Spleen (tissue), 11 donors: ENCODE data around the gene GALNT13. TPM values are rescaled to one million over a fixed set of nuclear protein-coding genes. Genes with fewer than 3 reads are reported as not detected.

ENCODE experiments used
- DNase-seq: peaks from one replicate; pipeline ENCODE4 v3.0.0-alpha.2; 2020
- H3K27ac ChIP-seq, 8 donors: fragments of 200-600 bp; sonication (generic) in 7 of 8; 1 replicate in 4 of 8; 2 replicates in 4 of 8; pipeline versions ENCODE4 v1.5.0 to v1.8.0; 2016 to 2021; ENCODE audit warnings: inconsistent platforms in 4 of 8, mild to moderate bottlenecking in 4 of 8, moderate library complexity in 1 of 8
- H3K27me3 ChIP-seq, 7 donors: fragments of 200-600 bp; sonication (generic) in 6 of 7; replicated peaks in 1 of 7; 1 replicate in 4 of 7; 2 replicates in 3 of 7; pipeline versions ENCODE4 v1.5.0 to v1.8.0; 2016 to 2021; ENCODE audit warnings: inconsistent platforms in 3 of 7, mild to moderate bottlenecking in 1 of 7
- H3K36me3 ChIP-seq, 6 donors: fragments of 200-600 bp; sonication (generic) in 5 of 6; 1 replicate in 4 of 6; 2 replicates in 2 of 6; pipeline versions ENCODE4 v1.5.0 to v1.8.0; 2016 to 2021; ENCODE audit warnings: inconsistent platforms in 2 of 6
- H3K4me1 ChIP-seq, 6 donors: fragments of 200-600 bp; sonication (generic) in 5 of 6; 1 replicate in 3 of 6; 2 replicates in 3 of 6; pipeline versions ENCODE4 v1.5.0 to v1.8.0; 2016 to 2021; ENCODE audit warnings: inconsistent platforms in 3 of 6
- H3K4me3 ChIP-seq, 8 donors: fragments of 200-600 bp; sonication (generic) in 7 of 8; 1 replicate in 4 of 8; 2 replicates in 4 of 8; pipeline versions ENCODE4 v1.5.0 to v1.8.0; 2016 to 2021; ENCODE audit warnings: inconsistent platforms in 4 of 8, mild to moderate bottlenecking in 4 of 8, moderate library complexity in 2 of 8
- H3K9me3 ChIP-seq, 8 donors: fragments of 200-600 bp; sonication (generic) in 7 of 8; 1 replicate in 4 of 8; 2 replicates in 4 of 8; pipeline versions ENCODE4 v1.5.0 to v1.8.0; 2016 to 2021; ENCODE audit warnings: inconsistent platforms in 4 of 8
- POLR2A ChIP-seq, 3 donors: fragments of 450-650 bp; IDR thresholded peaks; one replicate each; pipeline ENCODE4 v1.5.1; 2017; ENCODE audit warnings: antibody characterized with exemption in 3 of 3, mild to moderate bottlenecking in 1 of 3
- POLR2AphosphoS5 ChIP-seq, 3 donors: sonication (generic); formaldehyde crosslinking; IDR thresholded peaks; one replicate each; pipeline ENCODE4 v1.5.1; 2017; ENCODE audit warnings: antibody characterized with exemption in 3 of 3
- WGBS, 5 donors: extraction: QIAGEN DNeasy Blood & Tissue Kit in 3 of 5; methylation state at CpG; one replicate each; pipeline versions ENCODE4 v1.1.5 to v1.1.7; 2013 to 2018; 5-methylcytosine and 5-hydroxymethylcytosine counted together
- intact Hi-C: fragments of 100-400 bp; cut with DNase I; formaldehyde crosslinking; loops from one replicate; pipeline ENCODE4 v1.15.0; 2023; ENCODE audit warnings: low total_unique reads
- polyA plus RNA-seq, 3 donors: library from polyadenylated mRNA; stranded (reverse); fragments of 200-250 nt; gene quantifications; one replicate each; pipeline ENCODE4 v1.2.1, GENCODE V29; 2013
- total RNA-seq, 7 donors: library from RNA; depleted of rRNA in 3 of 7; stranded (reverse); fragments of >200 nt in 3 of 7; fragmentation: NEBNext Ultra II Directional in 4 of 7; extraction: Animal tissue kit (Norgen Biotek cat#: 25700) in 4 of 7; gene quantifications; one replicate each; pipeline versions ENCODE4 v1.1.0 to v1.2.1, GENCODE V29; 2016 to 2021
- TF ChIP-seq, protein P1 (sequence below), 11 experiments: fragments of 200-600 bp in 7 of 11; fragments of 450-650 bp in 4 of 11; sonication (generic) in 4 of 11; IDR thresholded peaks in 8 of 11; conservative IDR thresholded peaks in 3 of 11; 1 replicate in 7 of 11; 2 replicates in 4 of 11; pipeline versions ENCODE4 v1.4.0 to v1.8.0; 2016 to 2021; ENCODE audit warnings: antibody characterized with exemption in 11 of 11, inconsistent platforms in 4 of 11, mild to moderate bottlenecking in 1 of 11
- donor health status: healthy with polysubstance abuse.
- donor health status: DM: no; HTN: no; CAD: no; lungs with moderate emphysema.
- donor health status: DM: no; HTN: no; CAD: no.
- donor health status: Bipolar disorder and iron deficiency.
- donor health status: healthy.
- donor health status: DM: no; HTN: no; CAD: no.
- donor health status: DM: yes; HTN: yes; CAD: no.

Gene GALNT13
- total and polyA plus RNA-seq, 10 donors: 0.02 to 0.61 (median 0.11) TPM; not detected in 6

GRCh38 chr2:154291927-154292326, 420.2 kb downstream of the GALNT13 start:
- no peaks in the 10 kb centered on the region for H3K36me3 ChIP-seq
- TF ChIP-seq, protein P1, sequence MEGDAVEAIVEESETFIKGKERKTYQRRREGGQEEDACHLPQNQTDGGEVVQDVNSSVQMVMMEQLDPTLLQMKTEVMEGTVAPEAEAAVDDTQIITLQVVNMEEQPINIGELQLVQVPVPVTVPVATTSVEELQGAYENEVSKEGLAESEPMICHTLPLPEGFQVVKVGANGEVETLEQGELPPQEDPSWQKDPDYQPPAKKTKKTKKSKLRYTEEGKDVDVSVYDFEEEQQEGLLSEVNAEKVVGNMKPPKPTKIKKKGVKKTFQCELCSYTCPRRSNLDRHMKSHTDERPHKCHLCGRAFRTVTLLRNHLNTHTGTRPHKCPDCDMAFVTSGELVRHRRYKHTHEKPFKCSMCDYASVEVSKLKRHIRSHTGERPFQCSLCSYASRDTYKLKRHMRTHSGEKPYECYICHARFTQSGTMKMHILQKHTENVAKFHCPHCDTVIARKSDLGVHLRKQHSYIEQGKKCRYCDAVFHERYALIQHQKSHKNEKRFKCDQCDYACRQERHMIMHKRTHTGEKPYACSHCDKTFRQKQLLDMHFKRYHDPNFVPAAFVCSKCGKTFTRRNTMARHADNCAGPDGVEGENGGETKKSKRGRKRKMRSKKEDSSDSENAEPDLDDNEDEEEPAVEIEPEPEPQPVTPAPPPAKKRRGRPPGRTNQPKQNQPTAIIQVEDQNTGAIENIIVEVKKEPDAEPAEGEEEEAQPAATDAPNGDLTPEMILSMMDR (IDR thresholded peaks at IDR 0.05 in 8 of 11, conservative IDR thresholded peaks at IDR 0.05 in 3 of 11): no peak
- no peak for TF ChIP-seq POLR2A (IDR thresholded peaks at IDR 0.05)
- no peak for TF ChIP-seq POLR2AphosphoS5 (IDR thresholded peaks at IDR 0.05)
- DNase-seq: no peak
- intact Hi-C loops: no loop called here
- WGBS, 5 donors: 73 to 88% (median 82%) methylated on average over 3 of the region's 3 CpGs
- H3K27ac ChIP-seq: no peak overlapping the region
- no peaks in the 10 kb centered on the region for H3K4me1 ChIP-seq
- no peak overlapping the region for H3K4me3 ChIP-seq
- H3K27me3 ChIP-seq: no peaks in the 10 kb centered on the region
- H3K9me3 ChIP-seq: peaks cover 0 to 51% (median 23%) of the 10 kb centered on the region in 8 donors

DNA sequence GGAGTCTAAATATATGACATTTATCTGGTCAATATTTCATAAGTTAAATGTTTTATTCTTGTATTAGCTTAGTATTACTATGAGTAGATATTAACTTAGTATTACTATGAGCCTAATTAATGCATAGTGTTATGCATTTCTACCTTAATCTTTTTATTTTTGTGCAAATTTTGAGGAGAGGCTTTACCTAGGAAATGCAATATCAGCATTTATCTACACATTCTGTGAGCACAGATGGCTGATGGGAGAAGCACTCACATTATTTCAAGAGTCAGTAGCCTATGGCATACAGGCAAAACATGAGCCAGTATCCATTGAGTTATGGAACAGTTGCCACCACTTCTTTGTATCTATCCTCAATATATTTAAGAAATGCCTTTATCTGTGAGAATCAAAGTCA, 422.1 kb downstream of the GALNT13 start:
- Histone ChIP-seq H3K36me3 (no peaks in the 10 kb centered on the region), H3K27me3 (no peaks in the 10 kb centered on the region), H3K27ac (no peak overlapping the region), H3K4me3 (no peak overlapping the region), H3K9me3 (peaks cover 0 to 32% (median 15%) of the 10 kb centered on the region in 8 donors), H3K4me1 (no peaks in the 10 kb centered on the region)
- intact Hi-C loops: no loop called here
- no peak for DNase-seq
- TF ChIP-seq, protein P1 (IDR thresholded peaks at IDR 0.05 in 8 of 11, conservative IDR thresholded peaks at IDR 0.05 in 3 of 11): no peak
- TF ChIP-seq POLR2A (IDR thresholded peaks at IDR 0.05) (no peak), POLR2AphosphoS5 (IDR thresholded peaks at IDR 0.05) (no peak)

- Histone ChIP-seq H3K27ac (no peak overlapping the region), H3K4me1 (no peaks in the 10 kb centered on the region), H3K27me3 (no peaks in the 10 kb centered on the region), H3K36me3 (no peaks in the 10 kb centered on the region), H3K4me3 (no peak overlapping the region), H3K9me3 (peaks cover 0 to 18% (median 0%) of the 10 kb centered on the region in 8 donors)
- WGBS, 5 donors: 78 to 83% (median 81%) methylated on average over 3 of the region's 3 CpGs
- TF ChIP-seq, protein P1 (IDR thresholded peaks at IDR 0.05 in 8 of 11, conservative IDR thresholded peaks at IDR 0.05 in 3 of 11): no peak
- intact Hi-C loops: no loop called here
- no peak for DNase-seq
Observed at GRCh38 chr2:154306266-154306970, 434.7 kb downstream of the GALNT13 start.

DNA sequence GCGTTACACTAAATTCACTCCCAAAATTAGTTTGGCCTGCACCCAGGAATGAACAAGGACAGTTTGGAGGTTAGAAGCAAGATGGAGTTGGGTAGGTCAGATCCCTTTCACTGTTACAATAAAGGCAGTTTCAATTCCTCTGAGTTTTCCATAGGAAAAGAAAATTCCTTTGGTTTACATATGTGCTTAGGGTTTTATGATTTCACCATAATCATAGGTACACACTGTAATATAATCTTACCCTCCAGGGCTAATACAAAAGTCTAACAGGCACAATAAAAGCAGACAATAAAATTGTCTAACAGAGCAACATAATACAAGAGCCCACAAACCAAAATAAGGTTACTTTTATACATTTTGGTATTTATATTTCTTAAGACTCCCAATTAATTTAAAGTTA, 435.3 kb downstream of the GALNT13 start:
- H3K27ac ChIP-seq: no peak overlapping the region
- H3K4me3 ChIP-seq: no peak overlapping the region
- no peaks in the 10 kb centered on the region for H3K36me3 ChIP-seq
- intact Hi-C loops: no loop called here
- H3K9me3 ChIP-seq: peaks cover 0 to 18% (median 0%) of the 10 kb centered on the region in 8 donors
- WGBS, 5 donors: 74 to 93% (median 78%) methylated on average over 1 of the region's 1 CpG
- H3K27me3 ChIP-seq: no peaks in the 10 kb centered on the region
- DNase-seq: no peak
- TF ChIP-seq, protein P1 (IDR thresholded peaks at IDR 0.05 in 8 of 11, conservative IDR thresholded peaks at IDR 0.05 in 3 of 11): no peak
- no peaks in the 10 kb centered on the region for H3K4me1 ChIP-seq
